Osteoblast (primary cell): ENCODE data around the gene ARRDC4. TPM values are rescaled to one million over a fixed set of nuclear protein-coding genes. Genes with fewer than 3 reads are reported as not detected.

ENCODE experiments used
- DNase-seq: peaks from one replicate; pipeline ENCODE4 v3.0.0; 2011; ENCODE audit warnings: low spot score, mixed read lengths; ENCODE audit not compliant: insufficient read length; ENCODE audit errors: missing footprints
- H2AFZ ChIP-seq: 2 replicates; pipeline ENCODE4 v1.6.0; 2011; ENCODE audit warnings: mild to moderate bottlenecking, low read length
- H3K27ac ChIP-seq: 2 replicates; pipeline ENCODE4 v1.5.1; 2011; ENCODE audit warnings: mild to moderate bottlenecking, low read depth, low read length, moderate library complexity
- H3K27me3 ChIP-seq: 2 replicates; pipeline ENCODE4 v1.6.0; 2012; ENCODE audit warnings: mild to moderate bottlenecking, control low read depth, inconsistent platforms, low read length, moderate library complexity; ENCODE audit not compliant: insufficient read depth
- H3K36me3 ChIP-seq: 2 replicates; pipeline ENCODE4 v1.5.1; 2011; ENCODE audit warnings: mild to moderate bottlenecking, low read length, control low read depth, moderate library complexity; ENCODE audit not compliant: insufficient read depth
- H3K4me1 ChIP-seq: 2 replicates; pipeline ENCODE4 v1.5.1; 2011; ENCODE audit warnings: mild to moderate bottlenecking, low read length, control low read depth, moderate library complexity; ENCODE audit not compliant: insufficient read depth
- H3K4me2 ChIP-seq: 2 replicates; pipeline ENCODE4 v1.6.0; 2011; ENCODE audit warnings: mild to moderate bottlenecking, low read length; ENCODE audit not compliant: insufficient read depth
- H3K4me3 ChIP-seq: fragments of 200-600 bp; sonication (generic); 3 replicates; pipeline ENCODE4 v1.5.1; 2012; ENCODE audit warnings: mild to moderate bottlenecking, low read length, inconsistent platforms; ENCODE audit not compliant: insufficient read depth
- H3K79me2 ChIP-seq: 2 replicates; pipeline ENCODE4 v1.6.0; 2012; ENCODE audit warnings: mild to moderate bottlenecking, low read length, control low read depth, inconsistent platforms; ENCODE audit not compliant: insufficient read depth
- H3K9me3 ChIP-seq: 2 replicates; pipeline ENCODE4 v1.5.1; 2011; ENCODE audit warnings: low read depth, low read length, control low read depth
- H4K20me1 ChIP-seq: 2 replicates; pipeline ENCODE4 v1.6.0; 2012; ENCODE audit warnings: mild to moderate bottlenecking, low read length, control low read depth; ENCODE audit not compliant: insufficient read depth
- total RNA-seq: library from RNA; depleted of rRNA; stranded (reverse); fragments of >200 nt; gene quantifications from 2 replicates; pipeline ENCODE4 v1.2.3, GENCODE V29; 2012
- TF ChIP-seq, protein P1 (sequence below): IDR thresholded peaks from 2 replicates; pipeline ENCODE4 v1.5.1; 2011; ENCODE audit warnings: mild to moderate bottlenecking, low read depth, low read length, moderate library complexity; ENCODE audit errors: extremely low read depth

Gene ARRDC4
- total RNA-seq, 1 donor: 17.0 TPM

DNA sequence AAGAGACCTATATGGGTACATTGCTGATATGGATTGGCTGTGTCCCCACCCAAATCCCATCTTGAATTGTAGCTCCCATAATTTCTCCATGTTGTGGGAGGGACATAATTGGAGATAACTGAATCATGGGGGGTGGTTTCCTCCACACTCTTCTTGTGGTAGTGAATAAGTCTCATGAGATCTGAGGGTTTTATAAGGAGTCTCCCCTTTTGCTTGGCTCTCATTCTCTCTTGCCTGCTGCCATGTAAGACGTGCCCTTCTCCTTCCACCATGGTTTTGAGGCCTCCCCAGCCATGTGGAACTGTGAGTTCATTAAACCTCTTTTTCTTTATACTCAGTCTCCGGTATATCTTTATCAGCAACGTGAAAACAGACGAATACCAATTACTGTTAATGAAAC lies 5.0 kb upstream of the ARRDC4 start:
- no peak overlapping the region for H2AFZ ChIP-seq
- DNase-seq: no peak
- H3K9me3 ChIP-seq: no peaks in the 10 kb centered on the region
- no peaks in the 10 kb centered on the region for H4K20me1 ChIP-seq
- no peak overlapping the region for H3K27ac ChIP-seq
- no peaks in the 10 kb centered on the region for H3K27me3 ChIP-seq
- no peaks in the 10 kb centered on the region for H3K79me2 ChIP-seq
- no peak overlapping the region for H3K4me2 ChIP-seq
- H3K4me3 ChIP-seq: no peak overlapping the region
- H3K4me1 ChIP-seq: peaks cover 6% of the 10 kb centered on the region
- no peaks in the 10 kb centered on the region for H3K36me3 ChIP-seq
- TF ChIP-seq, protein P1, sequence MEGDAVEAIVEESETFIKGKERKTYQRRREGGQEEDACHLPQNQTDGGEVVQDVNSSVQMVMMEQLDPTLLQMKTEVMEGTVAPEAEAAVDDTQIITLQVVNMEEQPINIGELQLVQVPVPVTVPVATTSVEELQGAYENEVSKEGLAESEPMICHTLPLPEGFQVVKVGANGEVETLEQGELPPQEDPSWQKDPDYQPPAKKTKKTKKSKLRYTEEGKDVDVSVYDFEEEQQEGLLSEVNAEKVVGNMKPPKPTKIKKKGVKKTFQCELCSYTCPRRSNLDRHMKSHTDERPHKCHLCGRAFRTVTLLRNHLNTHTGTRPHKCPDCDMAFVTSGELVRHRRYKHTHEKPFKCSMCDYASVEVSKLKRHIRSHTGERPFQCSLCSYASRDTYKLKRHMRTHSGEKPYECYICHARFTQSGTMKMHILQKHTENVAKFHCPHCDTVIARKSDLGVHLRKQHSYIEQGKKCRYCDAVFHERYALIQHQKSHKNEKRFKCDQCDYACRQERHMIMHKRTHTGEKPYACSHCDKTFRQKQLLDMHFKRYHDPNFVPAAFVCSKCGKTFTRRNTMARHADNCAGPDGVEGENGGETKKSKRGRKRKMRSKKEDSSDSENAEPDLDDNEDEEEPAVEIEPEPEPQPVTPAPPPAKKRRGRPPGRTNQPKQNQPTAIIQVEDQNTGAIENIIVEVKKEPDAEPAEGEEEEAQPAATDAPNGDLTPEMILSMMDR: no peak

DNA sequence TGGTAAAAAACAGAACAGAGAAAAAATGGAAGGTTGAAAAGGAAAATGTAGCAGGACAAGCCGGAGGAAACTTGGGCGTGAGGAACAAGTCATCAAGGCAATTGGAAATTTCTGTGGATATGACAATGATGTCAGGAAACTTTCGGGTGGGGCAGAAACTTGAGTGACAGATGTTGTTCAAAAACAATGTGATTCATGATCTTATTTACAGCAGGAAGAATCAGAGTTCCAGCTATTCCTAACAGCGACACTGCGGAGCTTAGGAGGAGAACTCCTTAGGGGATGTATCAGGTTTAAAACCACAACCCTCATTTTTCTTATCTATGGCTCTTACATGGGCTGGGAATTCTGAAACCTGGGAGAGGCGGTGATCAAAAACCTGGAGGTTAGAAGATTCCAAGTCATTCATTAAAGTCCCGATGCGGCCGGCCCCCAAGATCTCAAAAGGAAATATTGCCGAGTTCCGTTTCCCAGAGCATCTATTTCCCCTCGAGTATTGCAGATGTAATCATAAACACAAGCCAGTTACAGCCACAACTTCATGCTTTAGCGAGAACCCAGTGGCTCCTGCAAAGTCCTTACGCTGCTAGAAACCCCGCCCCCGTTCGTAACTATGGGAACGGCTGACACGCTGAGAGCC lies 659 bp upstream of the ARRDC4 start:
- H3K79me2 ChIP-seq: peaks cover 42% of the 10 kb centered on the region
- peaks cover 27% of the 10 kb centered on the region for H3K4me1 ChIP-seq
- H2AFZ ChIP-seq: peak overlapping the region; percentile 87

DNA sequence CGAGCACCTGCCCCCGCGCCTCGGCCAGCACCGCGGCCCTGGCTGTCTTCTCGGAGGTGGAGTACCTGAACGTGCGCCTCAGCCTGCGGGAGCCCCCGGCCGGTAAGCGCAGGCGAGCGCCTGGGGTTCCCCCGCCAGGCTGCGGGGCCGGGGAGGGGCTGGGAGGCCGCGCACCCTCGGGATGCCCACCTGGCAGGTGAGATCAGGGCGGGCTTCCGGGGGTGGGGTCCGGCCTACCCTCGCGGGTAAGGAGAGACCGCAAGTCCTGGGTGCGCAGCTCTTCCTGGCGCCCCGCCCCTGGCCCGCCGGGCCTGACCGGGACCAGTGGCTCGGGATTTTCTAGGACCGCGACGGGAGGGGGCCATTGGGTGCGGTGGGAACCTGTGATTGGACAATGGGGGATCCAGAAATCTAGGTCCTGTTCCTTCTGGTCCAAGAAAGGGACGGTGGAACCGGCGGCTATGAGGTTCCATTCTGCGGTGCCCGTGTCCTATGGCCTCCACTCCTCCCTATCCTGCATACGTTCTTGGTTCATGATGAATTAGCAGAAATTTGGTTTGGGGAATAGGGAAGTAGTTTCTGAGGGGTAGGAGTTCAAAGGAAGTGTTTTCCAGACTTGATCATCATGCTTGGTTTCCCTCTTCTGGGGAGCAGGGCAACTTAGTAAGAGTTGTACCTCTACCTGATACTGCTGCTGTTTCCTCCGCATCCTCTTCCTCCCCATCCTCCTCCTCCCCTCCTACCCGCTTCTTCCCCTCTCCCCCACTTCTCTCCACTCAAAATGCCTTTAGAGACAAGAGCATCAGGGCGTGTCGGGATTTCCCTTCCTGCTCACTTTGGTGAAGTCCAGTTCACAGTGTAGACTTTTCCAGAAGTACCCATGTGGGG lies 808 bp downstream of the ARRDC4 start:
- Histone ChIP-seq H3K27ac (peak overlapping the region; percentile 64), H3K27me3 (no peaks in the 10 kb centered on the region), H3K36me3 (peaks cover 7% of the 10 kb centered on the region), H3K79me2 (peaks cover 54% of the 10 kb centered on the region), H3K4me2 (peak overlapping the region; percentile 93), H2AFZ (peak overlapping the region; percentile 76), H3K4me1 (peaks cover 37% of the 10 kb centered on the region), H3K4me3 (peak overlapping the region; percentile 86), H4K20me1 (peaks cover 30% of the 10 kb centered on the region), H3K9me3 (no peaks in the 10 kb centered on the region)
- peak; percentile 81 for DNase-seq
- TF ChIP-seq, protein P1: no peak

More for the DNA sequence above, 659 bp upstream of the ARRDC4 start:
- peak; percentile 34 for DNase-seq
- Histone ChIP-seq H3K27me3 (no peaks in the 10 kb centered on the region), H3K4me2 (peak overlapping the region; percentile 89), H4K20me1 (peaks cover 27% of the 10 kb centered on the region), H3K9me3 (no peaks in the 10 kb centered on the region), H3K36me3 (no peaks in the 10 kb centered on the region), H3K4me3 (peak overlapping the region; percentile 69), H3K27ac (peak overlapping the region; percentile 58)
- TF ChIP-seq, protein P1: no peak

DNA sequence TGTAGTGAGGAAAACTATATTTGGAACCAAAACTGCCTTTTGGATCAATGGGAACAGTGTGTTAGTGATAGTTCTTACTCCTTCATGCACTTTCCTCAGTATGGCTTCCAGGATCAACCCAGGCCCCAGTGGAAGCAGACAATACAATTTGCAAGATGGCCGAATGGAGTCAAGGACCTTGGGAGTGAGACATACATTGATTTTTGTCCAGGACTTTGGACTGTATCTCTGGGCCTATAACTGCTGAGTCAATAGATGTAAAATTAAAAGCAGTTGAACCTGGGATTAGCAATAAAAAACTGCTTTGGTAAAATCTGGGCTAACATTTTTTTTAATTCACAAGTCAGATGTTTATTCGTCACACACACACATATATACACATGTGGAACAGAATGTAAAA lies 1.8 kb downstream of the ARRDC4 start:
- Histone ChIP-seq H3K36me3 (peaks cover 7% of the 10 kb centered on the region), H2AFZ (no peak overlapping the region), H3K4me1 (peaks cover 46% of the 10 kb centered on the region), H3K79me2 (peaks cover 54% of the 10 kb centered on the region), H3K27ac (no peak overlapping the region), H3K4me2 (peak overlapping the region; percentile 93), H3K4me3 (peak overlapping the region; percentile 86), H4K20me1 (peaks cover 30% of the 10 kb centered on the region), H3K27me3 (no peaks in the 10 kb centered on the region), H3K9me3 (no peaks in the 10 kb centered on the region)
- no peak for DNase-seq
- TF ChIP-seq, protein P1: no peak
